Liver (tissue), 9 donors: Measurements from ENCODE around the gene GRAMD1A. TPM values are rescaled to one million over a fixed set of nuclear protein-coding genes. Genes with fewer than 3 reads are reported as not detected.

Experiments used
- DNase-seq: peaks from one replicate; pipeline ENCODE4 v3.0.0-alpha.2; 2017; ENCODE audit warnings: low spot score
- H3K27ac ChIP-seq, 2 donors: one replicate each; pipeline ENCODE4 v1.7.0; 2013; ENCODE audit warnings: inconsistent platforms in 2 of 2, low read length in 2 of 2, control low read depth in 1 of 2, low read depth in 1 of 2, mild to moderate bottlenecking in 1 of 2
- H3K27me3 ChIP-seq, 4 donors: one replicate each; pipeline versions ENCODE4 v1.6.1 to v1.7.0; 2013; ENCODE audit warnings: low read length in 3 of 4, inconsistent platforms in 1 of 4, mild to moderate bottlenecking in 1 of 4, moderate library complexity in 1 of 4; ENCODE audit not compliant: control insufficient read depth in 4 of 4, insufficient read depth in 4 of 4
- H3K36me3 ChIP-seq, 4 donors: one replicate each; pipeline versions ENCODE4 v1.6.1 to v1.7.0; 2013; ENCODE audit warnings: low read length in 3 of 4, mild to moderate bottlenecking in 3 of 4, low read depth in 1 of 4, moderate library complexity in 1 of 4; ENCODE audit not compliant: control insufficient read depth in 4 of 4, insufficient read depth in 3 of 4
- H3K4me1 ChIP-seq, 4 donors: one replicate each; pipeline versions ENCODE4 v1.6.1 to v1.7.0; 2013; ENCODE audit warnings: low read length in 3 of 4, mild to moderate bottlenecking in 3 of 4, moderate library complexity in 1 of 4; ENCODE audit not compliant: control insufficient read depth in 4 of 4, insufficient read depth in 4 of 4
- H3K4me3 ChIP-seq, 3 donors: one replicate each; pipeline versions ENCODE4 v1.6.1 to v1.7.0; 2013; ENCODE audit warnings: low read length in 3 of 3, control low read depth in 1 of 3, low read depth in 1 of 3, mild to moderate bottlenecking in 1 of 3
- H3K9ac ChIP-seq, 2 donors: one replicate each; pipeline ENCODE4 v1.7.0; 2013; ENCODE audit warnings: low read length in 2 of 2, mild to moderate bottlenecking in 2 of 2, moderate library complexity in 2 of 2, control low read depth in 1 of 2, low read depth in 1 of 2
- H3K9me3 ChIP-seq, 4 donors: one replicate each; pipeline versions ENCODE4 v1.6.1 to v1.7.0; 2013; ENCODE audit warnings: low read length in 3 of 4; ENCODE audit not compliant: control insufficient read depth in 4 of 4
- ATF3 ChIP-seq: IDR thresholded peaks from 2 replicates; pipeline ENCODE4 v1.6.1; 2016; ENCODE audit warnings: antibody characterized with exemption
- CTCF ChIP-seq: fragments of 150-350 bp; IDR thresholded peaks from 2 replicates; pipeline ENCODE4 v1.5.1; 2017; ENCODE audit warnings: improper control_type of control experiment, low read depth, low read length; ENCODE audit not compliant: missing input control
- EGR1 ChIP-seq, 2 donors: IDR thresholded peaks; 2 replicates each; pipeline ENCODE4 v1.6.1; 2016 to 2018; ENCODE audit warnings: antibody characterized with exemption in 2 of 2, low read depth in 2 of 2
- FOXA1 ChIP-seq: IDR thresholded peaks from 2 replicates; pipeline ENCODE4 v1.6.1; 2016; ENCODE audit warnings: antibody characterized with exemption
- FOXA2 ChIP-seq: IDR thresholded peaks from 2 replicates; pipeline ENCODE4 v1.6.1; 2016; ENCODE audit warnings: antibody characterized with exemption
- GABPA ChIP-seq, 2 donors: IDR thresholded peaks in 1 of 2; conservative IDR thresholded peaks in 1 of 2; 2 replicates each; pipeline ENCODE4 v1.6.1; 2016; ENCODE audit warnings: antibody characterized with exemption in 2 of 2, mild to moderate bottlenecking in 1 of 2, moderate library complexity in 1 of 2
- HNF4A ChIP-seq, 2 donors: conservative IDR thresholded peaks; 2 replicates each; pipeline ENCODE4 v1.6.1; 2016; ENCODE audit warnings: antibody characterized with exemption in 2 of 2, mild to moderate bottlenecking in 2 of 2
- HNF4G ChIP-seq: IDR thresholded peaks from 2 replicates; pipeline ENCODE4 v1.6.1; 2016; ENCODE audit warnings: antibody characterized with exemption
- JUND ChIP-seq, 2 donors: IDR thresholded peaks; 2 replicates each; pipeline ENCODE4 v1.6.1; 2016; ENCODE audit warnings: antibody characterized with exemption in 2 of 2
- RAD21 ChIP-seq, 2 donors: IDR thresholded peaks; 2 replicates each; pipeline ENCODE4 v1.6.1; 2016; ENCODE audit warnings: antibody characterized with exemption in 2 of 2, mild to moderate bottlenecking in 2 of 2
- REST ChIP-seq: IDR thresholded peaks from 2 replicates; pipeline ENCODE4 v1.6.1; 2016; ENCODE audit warnings: antibody characterized with exemption, mild to moderate bottlenecking
- RXRA ChIP-seq, 2 donors: IDR thresholded peaks; 2 replicates each; pipeline ENCODE4 v1.6.1; 2017 to 2018; ENCODE audit warnings: antibody characterized with exemption in 2 of 2, mild to moderate bottlenecking in 1 of 2
- SP1 ChIP-seq: IDR thresholded peaks from 2 replicates; pipeline ENCODE4 v1.6.1; 2018; ENCODE audit warnings: antibody characterized with exemption, mild to moderate bottlenecking
- TAF1 ChIP-seq: conservative IDR thresholded peaks from 2 replicates; pipeline ENCODE4 v1.6.1; 2016; ENCODE audit warnings: antibody characterized with exemption, mild to moderate bottlenecking
- YY1 ChIP-seq: IDR thresholded peaks from 2 replicates; pipeline ENCODE4 v1.6.1; 2016; ENCODE audit warnings: antibody characterized with exemption, mild to moderate bottlenecking
- WGBS: extraction: QIAGEN DNeasy Blood & Tissue Kit; methylation state at CpG from one replicate; pipeline ENCODE4 v1.1.7; 2013; 5-methylcytosine and 5-hydroxymethylcytosine counted together
- polyA plus RNA-seq, 2 donors: library from polyadenylated mRNA; stranded (reverse) in 1 of 2; unstranded in 1 of 2; fragments of 200-250 nt in 1 of 2; fragments of >200 nt in 1 of 2; fragmentation: Nextera tagmentation in 1 of 2; extraction: Ambion mirVana in 1 of 2; gene quantifications; one replicate each; pipeline versions ENCODE4 v1.2.1 to v1.2.3, GENCODE V29; 2013 to 2015
- total RNA-seq, 2 donors: library from RNA; depleted of rRNA; stranded (reverse); fragments of >200 nt; gene quantifications; one replicate each; pipeline ENCODE4 v1.2.3, GENCODE V29; 2014
- donor health status: healthy.
- donor health status: healthy.
- donor health status: healthy.
- donor health status: healthy.
- donor health status: healthy.

Gene GRAMD1A
- total and polyA plus RNA-seq, 4 donors = 8.6 to 14.1 (median 11.2) TPM

GRCh38 chr19:35062942-35063341 lies 62.8 kb downstream of the GRAMD1A start:
- H3K36me3 ChIP-seq = peaks cover 2 to 12% (median 6%) of the 10 kb centered on the region in 4 donors

GRCh38 chr19:35063940-35064818 lies 64.1 kb downstream of the GRAMD1A start:
- no peaks in the 10 kb centered on the region for H3K9me3 ChIP-seq
- peak overlapping the region in 1 of 2 donors; percentile 7 for H3K27ac ChIP-seq
- WGBS = 80% methylated on average over 10 of the region's 10 CpGs
- DNase-seq = no peak
- H3K27me3 ChIP-seq = no peaks in the 10 kb centered on the region
- no peak overlapping the region for H3K4me3 ChIP-seq
- peaks cover 0 to 3% (median 0%) of the 10 kb centered on the region in 4 donors for H3K4me1 ChIP-seq
- H3K9ac ChIP-seq = no peak overlapping the region
- no peak for TF ChIP-seq YY1
- TF ChIP-seq JUND (IDR thresholded peaks at IDR 0.05) = peak in 1 of 2 donors; percentile 18
- peaks cover 2 to 8% (median 5%) of the 10 kb centered on the region in 4 donors for H3K36me3 ChIP-seq

More at GRCh38 chr19:35062942-35063341, 62.8 kb downstream of the GRAMD1A start:
- WGBS = 91% methylated on average over 7 of the region's 7 CpGs
- no peak for TF ChIP-seq GABPA (IDR thresholded peaks at IDR 0.05 in 1 of 2, conservative IDR thresholded peaks at IDR 0.05 in 1 of 2)
- no peak for TF ChIP-seq HNF4G
- no peak for TF ChIP-seq FOXA2
- TF ChIP-seq HNF4A (conservative IDR thresholded peaks at IDR 0.05) = no peak
- TF ChIP-seq EGR1 (IDR thresholded peaks at IDR 0.05; ENCODE audit: low read depth in 2 of 2) = no peak
- no peak for TF ChIP-seq RAD21 (IDR thresholded peaks at IDR 0.05)
- no peak for TF ChIP-seq FOXA1
- no peak for TF ChIP-seq CTCF
- Histone ChIP-seq H3K27ac (no peak overlapping the region), H3K27me3 (no peaks in the 10 kb centered on the region), H3K4me1 (peaks cover 0 to 3% (median 0%) of the 10 kb centered on the region in 4 donors), H3K9me3 (no peaks in the 10 kb centered on the region), H3K4me3 (no peak overlapping the region), H3K9ac (no peak overlapping the region)
- DNase-seq = no peak

GRCh38 chr19:35065574-35065973 lies 65.5 kb downstream of the GRAMD1A start:
- H3K4me3 ChIP-seq = no peak overlapping the region
- no peak for TF ChIP-seq HNF4G
- no peak for TF ChIP-seq HNF4A (conservative IDR thresholded peaks at IDR 0.05)
- no peak for TF ChIP-seq ATF3
- no peak for TF ChIP-seq REST
- TF ChIP-seq TAF1 = no peak
- no peak for TF ChIP-seq RAD21 (IDR thresholded peaks at IDR 0.05)
- TF ChIP-seq SP1 = no peak
- TF ChIP-seq GABPA (IDR thresholded peaks at IDR 0.05 in 1 of 2, conservative IDR thresholded peaks at IDR 0.05 in 1 of 2) = no peak
- TF ChIP-seq FOXA1 = no peak
- TF ChIP-seq RXRA (IDR thresholded peaks at IDR 0.05) = no peak
- no peak for TF ChIP-seq CTCF
- TF ChIP-seq FOXA2 = no peak
- TF ChIP-seq YY1 = no peak
- no peak overlapping the region for H3K9ac ChIP-seq
- H3K36me3 ChIP-seq = peaks cover 0 to 2% (median under 1%) of the 10 kb centered on the region in 4 donors
- peaks cover 0 to 5% (median 2%) of the 10 kb centered on the region in 4 donors for H3K9me3 ChIP-seq
- no peaks in the 10 kb centered on the region for H3K27me3 ChIP-seq
- no peak for DNase-seq
- peaks cover 0 to 3% (median 0%) of the 10 kb centered on the region in 4 donors for H3K4me1 ChIP-seq
- 95% methylated on average over 10 of the region's 10 CpGs for WGBS
- H3K27ac ChIP-seq = no peak overlapping the region
